Body of pancreas (tissue), 4 donors: ENCODE measurements around the gene TRMT10B. TPM values are rescaled to one million over a fixed set of nuclear protein-coding genes. Genes with fewer than 3 reads are reported as not detected.

ENCODE experiments used
- ATAC-seq: fragments of 150-250 bp; one replicate; pipeline ENCODE4 v1.9.1; 2016
- DNase-seq, 4 donors: peaks; one replicate each; pipeline ENCODE4 v3.0.0-alpha.2; 2019
- H3K27ac ChIP-seq, 4 donors: fragments of 200-600 bp; sonication (generic); 1 replicate in 3 of 4; 2 replicates in 1 of 4; pipeline versions ENCODE4 v1.5.1 to v1.6.1; 2016 to 2019; ENCODE audit warnings: mild to moderate bottlenecking in 1 of 4, mixed read lengths in 1 of 4, moderate library complexity in 1 of 4
- H3K27me3 ChIP-seq, 2 donors: fragments of 200-600 bp; sonication (generic); one replicate each; pipeline ENCODE4 v1.6.0; 2016; ENCODE audit warnings: mild to moderate bottlenecking in 1 of 2
- H3K36me3 ChIP-seq, 2 donors: fragments of 200-600 bp; sonication (generic); replicated peaks in 1 of 2; 2 replicates each; pipeline ENCODE4 v1.5.1; 2016; ENCODE audit warnings: low read depth in 2 of 2; ENCODE audit not compliant: insufficient read depth in 1 of 2
- H3K4me1 ChIP-seq: fragments of 200-600 bp; sonication (generic); one replicate; pipeline ENCODE4 v1.6.0; 2016
- H3K4me3 ChIP-seq, 2 donors: fragments of 200-600 bp; sonication (generic); 1 replicate in 1 of 2; 2 replicates in 1 of 2; pipeline ENCODE4 v1.5.1; 2016 to 2019
- H3K9me3 ChIP-seq, 3 donors: fragments of 200-600 bp; sonication (generic); 1 replicate in 2 of 3; 2 replicates in 1 of 3; pipeline ENCODE4 v1.5.1; 2016
- CTCF ChIP-seq, 7 experiments: fragments of 450-650 bp in 4 of 7; fragments of 200-600 bp in 3 of 7; sonication (generic) in 3 of 7; IDR thresholded peaks; one replicate each; pipeline ENCODE4 v1.5.1; 2016 to 2019; ENCODE audit warnings: antibody characterized with exemption in 7 of 7
- POLR2A ChIP-seq, 3 donors: fragments of 450-650 bp; IDR thresholded peaks; one replicate each; pipeline ENCODE4 v1.6.1; 2016; ENCODE audit warnings: antibody characterized with exemption in 3 of 3, mild to moderate bottlenecking in 2 of 3
- WGBS, 2 donors: methylation state at CpG; one replicate each; pipeline ENCODE4 v1.1.5; 2017; 5-methylcytosine and 5-hydroxymethylcytosine counted together
- intact Hi-C: fragments of 100-400 bp; cut with DNase I; formaldehyde crosslinking; loops from one replicate; pipeline ENCODE4 v1.15.1; 2023
- total RNA-seq, 2 donors: library from RNA; depleted of rRNA; stranded (reverse); fragments of >200 nt; gene quantifications; one replicate each; pipeline ENCODE4 v1.1.0, GENCODE V29; 2016

TRMT10B gene
- total RNA-seq, 2 donors from 2014 or later: 2.6 to 6.7 TPM

GRCh38 chr9:37739222-37739621, 14.4 kb upstream of the TRMT10B start:
- no peak overlapping the region for H3K4me3 ChIP-seq
- DNase-seq: no peak
- intact Hi-C loops: no loop called here
- no peak for TF ChIP-seq POLR2A (IDR thresholded peaks at IDR 0.05)
- TF ChIP-seq CTCF (IDR thresholded peaks at IDR 0.05): no peak
- H3K36me3 ChIP-seq: no peaks in the 10 kb centered on the region
- H3K27me3 ChIP-seq: no peaks in the 10 kb centered on the region
- WGBS, 2 donors: 84 to 93% methylated on average over 5 of the region's 5 CpGs
- H3K27ac ChIP-seq: no peak overlapping the region
- H3K9me3 ChIP-seq: no peaks in the 10 kb centered on the region
- no peaks in the 10 kb centered on the region for H3K4me1 ChIP-seq
- ATAC-seq: no peak

GRCh38 chr9:37740128-37740527, 13.5 kb upstream of the TRMT10B start:
- H3K27me3 ChIP-seq: no peaks in the 10 kb centered on the region
- no peaks in the 10 kb centered on the region for H3K4me1 ChIP-seq
- ATAC-seq (no peak), DNase-seq (no peak)
- no peak overlapping the region for H3K4me3 ChIP-seq
- no peaks in the 10 kb centered on the region for H3K36me3 ChIP-seq
- H3K27ac ChIP-seq: no peak overlapping the region
- H3K9me3 ChIP-seq: no peaks in the 10 kb centered on the region
- no peak for TF ChIP-seq CTCF (IDR thresholded peaks at IDR 0.05)
- no peak for TF ChIP-seq POLR2A (IDR thresholded peaks at IDR 0.05)
- intact Hi-C loops: loop anchor here (10.0 kb wide), 3 partner anchors 175 to 665 kb away; no protein-coding TSS in a partner anchor
- 91% methylated on average over 4 to 14 of the region's 16 CpGs for WGBS, 2 donors

GRCh38 chr9:37740631-37741328, 12.8 kb upstream of the TRMT10B start:
- no peak for TF ChIP-seq CTCF (IDR thresholded peaks at IDR 0.05)
- no peak for TF ChIP-seq POLR2A (IDR thresholded peaks at IDR 0.05)
- Histone ChIP-seq H3K4me3 (no peak overlapping the region), H3K4me1 (no peaks in the 10 kb centered on the region), H3K27me3 (no peaks in the 10 kb centered on the region), H3K27ac (no peak overlapping the region), H3K9me3 (no peaks in the 10 kb centered on the region), H3K36me3 (no peaks in the 10 kb centered on the region)
- DNase-seq (no peak), ATAC-seq (no peak)
- WGBS, 2 donors: 73 to 84% methylated on average over 4 to 15 of the region's 15 CpGs
- intact Hi-C loops: loop anchor here (10.0 kb wide), 3 partner anchors 174 to 664 kb away; no protein-coding TSS in a partner anchor

- Histone ChIP-seq H3K9me3 (no peaks in the 10 kb centered on the region), H3K4me3 (no peak overlapping the region), H3K4me1 (no peaks in the 10 kb centered on the region), H3K36me3 (no peaks in the 10 kb centered on the region), H3K27ac (no peak overlapping the region), H3K27me3 (no peaks in the 10 kb centered on the region)
- ATAC-seq (no peak), DNase-seq (no peak)
- TF ChIP-seq POLR2A (IDR thresholded peaks at IDR 0.05) (no peak), CTCF (IDR thresholded peaks at IDR 0.05) (no peak)
- WGBS, 2 donors: 85 to 92% methylated on average over 2 to 5 of the region's 8 CpGs
- intact Hi-C loops: loop anchor here (10.0 kb wide), 3 partner anchors 169 to 659 kb away; no protein-coding TSS in a partner anchor
Observed at GRCh38 chr9:37745970-37746369, 7.6 kb upstream of the TRMT10B start.
